GM23248 (cell line): ENCODE results near the gene SLC6A19.

Source experiments
- EZH2 ChIP-seq: fragments of 200-600 bp; sonication (generic); IDR thresholded peaks from 2 replicates; pipeline ENCODE4 v1.6.1; 2018; ENCODE audit warnings: antibody characterized with exemption, mild to moderate bottlenecking; ENCODE audit not compliant: insufficient read depth, poor library complexity, severe bottlenecking
- EZH2phosphoT487 ChIP-seq: fragments of 200-600 bp; sonication (generic); IDR thresholded peaks from 2 replicates; pipeline ENCODE4 v1.6.1; 2018; ENCODE audit warnings: antibody characterized with exemption, moderate library complexity, mild to moderate bottlenecking, low read depth; ENCODE audit not compliant: insufficient read depth

DNA sequence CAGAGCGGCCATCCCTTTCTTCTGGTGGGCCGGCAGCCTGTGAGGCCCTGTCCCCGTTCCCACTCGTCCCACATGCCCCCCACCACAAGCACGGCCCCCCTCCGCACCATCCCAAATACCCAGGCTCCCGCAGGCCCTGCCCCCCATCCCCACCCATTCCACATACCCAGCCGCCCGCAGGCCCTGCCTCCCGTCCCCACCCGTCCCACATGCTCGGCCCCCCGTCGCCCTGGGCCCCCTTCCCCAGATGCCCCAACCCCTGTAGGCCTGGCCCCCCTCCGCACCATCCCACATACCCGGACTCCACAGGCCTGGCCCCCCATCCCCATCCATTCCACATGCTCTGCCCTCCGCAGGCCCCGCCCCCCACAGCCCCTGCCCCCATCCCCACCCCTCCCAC is 11.5 kb downstream of the SLC6A19 start:
- no peak for TF ChIP-seq EZH2
- no peak for TF ChIP-seq EZH2phosphoT487
